Mucosa of descending colon (tissue), 3 donors: ENCODE data around the gene CDH16. TPM values are rescaled to one million over a fixed set of nuclear protein-coding genes. Genes with fewer than 3 reads are reported as not detected.

Source experiments
- ATAC-seq: fragments of 200-7000 bp; cut with Tn5 transposase; one replicate; pipeline ENCODE4 v1.9.1; 2020; ENCODE audit warnings: mild to moderate bottlenecking, moderate library complexity
- DNase-seq, 3 donors: peaks; one replicate each; pipeline ENCODE4 v3.0.0-alpha.2; 2020
- H3K36me3 ChIP-seq: fragments of 200-600 bp; one replicate; pipeline ENCODE4 v1.8.0; 2021; ENCODE audit warnings: low read depth, mild to moderate bottlenecking
- H3K4me1 ChIP-seq: fragments of 200-600 bp; one replicate; pipeline ENCODE4 v1.8.0; 2021; ENCODE audit warnings: low read depth, mild to moderate bottlenecking
- H3K4me3 ChIP-seq: fragments of 200-600 bp; one replicate; pipeline ENCODE4 v1.8.0; 2021; ENCODE audit warnings: mild to moderate bottlenecking
- H3K9me3 ChIP-seq: fragments of 200-600 bp; one replicate; pipeline ENCODE4 v1.8.0; 2021; ENCODE audit warnings: mild to moderate bottlenecking
- CTCF ChIP-seq: fragments of 200-600 bp; IDR thresholded peaks from one replicate; pipeline ENCODE4 v1.8.0; 2022; ENCODE audit warnings: antibody characterized with exemption, mild to moderate bottlenecking
- intact Hi-C, 2 donors: fragments of 100-400 bp; cut with DNase I in 1 of 2; cut with micrococcal nuclease in 1 of 2; formaldehyde crosslinking; loops; one replicate each; pipeline versions ENCODE4 v1.11.0 to v1.11.1; 2022; cut with DNase I, micrococcal nuclease
- long read RNA-seq, 2 donors: library from polyadenylated mRNA; unstranded; transcript quantifications; one replicate each; pipeline ENCODE4 v2.0.0, GENCODE V29; 2019 to 2021
- total RNA-seq, 3 donors: library from RNA; stranded (reverse); fragmentation: NEBNext Ultra II Directional in 2 of 3; extraction: Animal tissue kit (Norgen Biotek cat#: 25700) in 2 of 3; gene quantifications; one replicate each; pipeline versions ENCODE4 v1.2.1 to v1.2.4, GENCODE V29; 2021 to 2023
- donor health status: DM: no; HTN: no; CAD: no; lungs with moderate emphysema.
- donor health status: DM: no; HTN: no; CAD: no.
- donor health status: DM: no; HTN: yes; CAD: no.

CDH16 gene
- total RNA-seq = under 1 TPM; 0.13 to 0.78 (median 0.72) TPM
- long read RNA-seq, donor 1 = 0 reads
- long read RNA-seq, donor 2 = 0 reads

- ATAC-seq (peak; percentile 58), DNase-seq (no peak)
These were observed at the start of gene CDH16 for GRCh38 chr16:66918803-66919568. Gene CDH16 (minus strand): TSS chr16:66918885. CDS start chr16:66918065, 820 bp downstream.

GRCh38 chr16:66964049-66964448 is 45.4 kb upstream of the CDH16 start:
- ATAC-seq (no peak), DNase-seq (no peak)
- Histone ChIP-seq H3K4me1 (peaks cover 19% of the 10 kb centered on the region), H3K4me3 (no peak overlapping the region), H3K36me3 (no peaks in the 10 kb centered on the region), H3K9me3 (no peaks in the 10 kb centered on the region)
- intact Hi-C loops = no loop called here
- TF ChIP-seq CTCF = no peak

More at GRCh38 chr16:66918803-66919568, at the start of gene CDH16:
- H3K4me1 ChIP-seq = no peaks in the 10 kb centered on the region
- no peaks in the 10 kb centered on the region for H3K36me3 ChIP-seq
- H3K4me3 ChIP-seq = no peak within 1 kb of the TSS
- intact Hi-C loops = no loop called here
- no peaks in the 10 kb centered on the region for H3K9me3 ChIP-seq
- TF ChIP-seq CTCF = no peak

DNA sequence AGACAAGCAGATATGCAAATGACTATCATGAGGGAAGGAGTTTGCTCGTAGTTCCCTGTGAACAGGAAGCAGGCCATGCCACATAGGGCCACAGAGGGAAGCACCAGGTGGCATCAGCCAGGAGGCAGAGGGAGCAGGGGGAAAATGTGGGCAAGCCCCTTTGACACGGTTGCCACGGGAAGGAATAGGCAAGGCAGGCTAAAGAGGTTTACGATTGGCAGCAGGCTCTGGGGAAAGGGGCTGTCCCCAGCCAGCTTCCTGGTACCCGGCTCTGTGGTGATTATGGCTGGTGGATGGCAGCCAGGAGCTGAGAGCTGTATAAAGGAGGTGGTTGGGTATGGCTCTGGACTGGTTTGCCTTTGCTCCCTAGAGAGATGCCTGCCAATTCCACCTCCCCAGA is 43.2 kb upstream of the CDH16 start:
- Histone ChIP-seq H3K4me3 (no peak overlapping the region), H3K4me1 (peaks cover 25% of the 10 kb centered on the region), H3K9me3 (no peaks in the 10 kb centered on the region), H3K36me3 (no peaks in the 10 kb centered on the region)
- TF ChIP-seq CTCF = no peak
- ATAC-seq (peak; percentile 87), DNase-seq (peak; percentile 89 to 90 (median 90))
- intact Hi-C loops = no loop called here

DNA sequence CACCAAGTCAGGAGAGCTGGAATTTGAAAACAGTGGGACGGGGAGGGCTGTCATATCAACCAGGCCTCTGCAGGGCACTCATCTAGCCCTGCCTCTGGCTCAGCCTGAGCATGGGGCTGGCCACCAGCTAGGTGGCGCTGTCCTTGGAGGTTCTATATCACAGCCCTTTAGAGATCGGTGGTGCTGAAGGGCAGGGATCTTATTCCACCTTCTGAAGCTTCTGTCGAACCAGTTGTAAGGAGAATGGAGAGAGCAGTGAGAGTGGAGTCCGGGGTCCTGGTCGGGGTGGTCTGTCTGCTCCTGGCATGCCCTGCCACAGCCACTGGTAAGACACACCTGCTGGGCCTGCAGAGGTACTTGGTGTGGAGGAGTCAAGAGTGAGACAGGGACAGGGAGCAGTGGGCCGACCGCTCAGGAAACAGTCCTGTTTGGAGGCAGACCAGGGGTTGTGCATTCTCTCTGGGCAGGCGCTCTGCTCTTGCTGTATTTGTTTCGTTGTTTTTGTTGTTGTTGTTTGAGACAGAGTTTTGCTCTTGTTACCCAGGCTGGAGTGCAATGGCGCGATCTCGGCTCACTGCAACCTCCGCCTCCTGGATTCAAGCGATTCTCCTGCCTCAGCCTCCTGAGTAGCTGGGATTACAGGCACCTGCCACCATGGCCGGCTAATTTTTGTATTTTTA is 42.5 kb upstream of the CDH16 start, which contains the start of gene CES3:
TSS of gene CES3 (plus strand) at position 202 of the 680 bp plus-strand sequence. CDS start at position 244, 42 bp downstream.
- H3K36me3 ChIP-seq = no peaks in the 10 kb centered on the region
- H3K4me1 ChIP-seq = peaks cover 33% of the 10 kb centered on the region
- DNase-seq = peak; percentile 88 to 93 (median 91)
- H3K4me3 ChIP-seq = no peak within 1 kb of the TSS
- intact Hi-C loops = no loop called here
- no peaks in the 10 kb centered on the region for H3K9me3 ChIP-seq
- TF ChIP-seq CTCF = peak; percentile 81
- ATAC-seq = peak; percentile 84

GRCh38 chr16:66960270-66960669 is 41.6 kb upstream of the CDH16 start:
- no peaks in the 10 kb centered on the region for H3K9me3 ChIP-seq
- no peak overlapping the region for H3K4me3 ChIP-seq
- no peak for TF ChIP-seq CTCF
- peaks cover 36% of the 10 kb centered on the region for H3K4me1 ChIP-seq
- intact Hi-C loops = no loop called here
- DNase-seq = no peak
- H3K36me3 ChIP-seq = no peaks in the 10 kb centered on the region
- ATAC-seq = no peak
